ENCODE results near the gene PCSK2.

- no peak for TF ChIP-seq ZC3H11A (IDR thresholded peaks at IDR 0.05)
- no peak for TF ChIP-seq CTCF (IDR thresholded peaks at IDR 0.05)
- TF ChIP-seq PBX3 (IDR thresholded peaks at IDR 0.05), result no peak
- no peak for TF ChIP-seq MAFK (IDR thresholded peaks at IDR 0.05; ENCODE audit: partially characterized antibody)
- no peak for TF ChIP-seq MYC (IDR thresholded peaks at IDR 0.05; ENCODE audit: borderline replicate concordance, low read length)
Observed at GRCh38 chr20:17436664-17437063, 209.8 kb downstream of the PCSK2 start.

Data from A549 (cell line).